ENCODE data around the gene NDUFAF2.

The NDUFAF2 gene

GRCh38 chr5:61081741-61082140 is 136.7 kb downstream of the NDUFAF2 start:
- no peak overlapping the region for H2AFZ ChIP-seq (ENCODE audit: low read depth)
- no peaks in the 10 kb centered on the region; the same call in 1 of the 2 replicates for H3K36me3 ChIP-seq (ENCODE audit: insufficient read depth)
- H3K9ac ChIP-seq, result no peak overlapping the region
- H3K27me3 ChIP-seq (ENCODE audit: insufficient read depth, low read depth), result no peaks in the 10 kb centered on the region
- no peak overlapping the region for H3K4me3 ChIP-seq (IDR thresholded peaks at IDR 0.05; ENCODE audit: insufficient read depth, low read depth, low read length)
- H3K79me2 ChIP-seq (ENCODE audit: insufficient read depth, low read depth), result no peaks in the 10 kb centered on the region
- H4K20me1 ChIP-seq (ENCODE audit: insufficient read depth), result no peaks in the 10 kb centered on the region; the same call in 1 of the 2 replicates
- no peak overlapping the region for H3K27ac ChIP-seq
- no peak overlapping the region for H3K4me2 ChIP-seq
- H3K4me1 ChIP-seq (ENCODE audit: low read depth, poor library complexity, severe bottlenecking), result no peaks in the 10 kb centered on the region
- TF ChIP-seq, protein P1, sequence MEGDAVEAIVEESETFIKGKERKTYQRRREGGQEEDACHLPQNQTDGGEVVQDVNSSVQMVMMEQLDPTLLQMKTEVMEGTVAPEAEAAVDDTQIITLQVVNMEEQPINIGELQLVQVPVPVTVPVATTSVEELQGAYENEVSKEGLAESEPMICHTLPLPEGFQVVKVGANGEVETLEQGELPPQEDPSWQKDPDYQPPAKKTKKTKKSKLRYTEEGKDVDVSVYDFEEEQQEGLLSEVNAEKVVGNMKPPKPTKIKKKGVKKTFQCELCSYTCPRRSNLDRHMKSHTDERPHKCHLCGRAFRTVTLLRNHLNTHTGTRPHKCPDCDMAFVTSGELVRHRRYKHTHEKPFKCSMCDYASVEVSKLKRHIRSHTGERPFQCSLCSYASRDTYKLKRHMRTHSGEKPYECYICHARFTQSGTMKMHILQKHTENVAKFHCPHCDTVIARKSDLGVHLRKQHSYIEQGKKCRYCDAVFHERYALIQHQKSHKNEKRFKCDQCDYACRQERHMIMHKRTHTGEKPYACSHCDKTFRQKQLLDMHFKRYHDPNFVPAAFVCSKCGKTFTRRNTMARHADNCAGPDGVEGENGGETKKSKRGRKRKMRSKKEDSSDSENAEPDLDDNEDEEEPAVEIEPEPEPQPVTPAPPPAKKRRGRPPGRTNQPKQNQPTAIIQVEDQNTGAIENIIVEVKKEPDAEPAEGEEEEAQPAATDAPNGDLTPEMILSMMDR (conservative IDR thresholded peaks at IDR 0.05; ENCODE audit: low read depth, low read length), result no peak

DNA sequence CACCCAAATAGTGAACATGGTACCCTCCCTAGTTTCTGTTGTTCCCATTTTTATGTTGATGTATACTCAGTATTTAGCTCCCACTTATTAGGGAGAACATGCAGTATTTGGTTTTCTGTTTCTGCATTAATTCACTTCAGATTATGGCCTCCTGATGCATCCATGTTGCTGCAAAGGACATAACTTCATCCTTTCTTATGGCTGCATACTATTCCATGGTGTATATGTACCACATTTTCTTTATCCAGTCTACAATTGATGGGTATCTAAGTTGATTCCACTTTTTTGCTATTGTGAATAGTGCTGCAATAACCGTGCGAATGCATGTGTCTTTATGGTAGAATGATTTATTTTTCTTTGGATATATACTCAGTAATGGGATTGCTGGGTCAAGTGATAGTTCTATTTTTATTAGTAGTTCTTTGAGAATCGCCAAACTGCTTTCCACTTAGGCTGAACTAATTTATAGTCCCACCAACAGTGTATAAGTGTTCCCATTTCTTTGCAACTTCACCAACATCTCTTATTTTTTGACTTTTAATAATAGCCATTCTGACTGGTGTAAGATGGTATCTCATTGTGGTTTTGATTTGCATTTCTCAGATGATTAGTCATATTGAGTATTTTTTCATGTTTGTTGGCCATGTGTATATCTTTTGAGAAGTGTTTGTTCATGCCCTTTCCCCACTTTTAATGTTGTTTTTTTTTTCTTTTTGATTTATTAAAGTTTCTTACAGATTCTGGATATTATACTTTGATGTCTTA is 137.7 kb downstream of the NDUFAF2 start:
- Histone ChIP-seq H3K36me3 (ENCODE audit: insufficient read depth) (no peaks in the 10 kb centered on the region; the same call in 1 of the 2 replicates), H3K4me3 (IDR thresholded peaks at IDR 0.05; ENCODE audit: insufficient read depth, low read depth, low read length) (no peak overlapping the region), H3K27ac (no peak overlapping the region), H4K20me1 (ENCODE audit: insufficient read depth) (no peaks in the 10 kb centered on the region; the same call in 1 of the 2 replicates), H3K27me3 (ENCODE audit: insufficient read depth, low read depth) (no peaks in the 10 kb centered on the region), H3K9ac (no peak overlapping the region), H2AFZ (ENCODE audit: low read depth) (no peak overlapping the region), H3K4me1 (ENCODE audit: low read depth, poor library complexity, severe bottlenecking) (no peaks in the 10 kb centered on the region), H3K79me2 (ENCODE audit: insufficient read depth, low read depth) (no peaks in the 10 kb centered on the region), H3K4me2 (no peak overlapping the region)
- TF ChIP-seq, protein P1 (conservative IDR thresholded peaks at IDR 0.05; ENCODE audit: low read depth, low read length), result no peak

GRCh38 chr5:61084658-61085057 is 139.7 kb downstream of the NDUFAF2 start:
- TF ChIP-seq, protein P1 (conservative IDR thresholded peaks at IDR 0.05; ENCODE audit: low read depth, low read length), result no peak
- H3K27ac ChIP-seq, result no peak overlapping the region
- no peak overlapping the region for H2AFZ ChIP-seq (ENCODE audit: low read depth)
- no peak overlapping the region for H3K9ac ChIP-seq
- no peak overlapping the region for H3K4me2 ChIP-seq
- no peaks in the 10 kb centered on the region for H3K79me2 ChIP-seq (ENCODE audit: insufficient read depth, low read depth)
- no peaks in the 10 kb centered on the region for H3K27me3 ChIP-seq (ENCODE audit: insufficient read depth, low read depth)
- no peaks in the 10 kb centered on the region; the same call in 1 of the 2 replicates for H3K36me3 ChIP-seq (ENCODE audit: insufficient read depth)
- H3K4me1 ChIP-seq (ENCODE audit: low read depth, poor library complexity, severe bottlenecking), result no peaks in the 10 kb centered on the region
- no peak overlapping the region for H3K4me3 ChIP-seq (IDR thresholded peaks at IDR 0.05; ENCODE audit: insufficient read depth, low read depth, low read length)
- H4K20me1 ChIP-seq (ENCODE audit: insufficient read depth), result no peaks in the 10 kb centered on the region; the same call in 1 of the 2 replicates

DNA sequence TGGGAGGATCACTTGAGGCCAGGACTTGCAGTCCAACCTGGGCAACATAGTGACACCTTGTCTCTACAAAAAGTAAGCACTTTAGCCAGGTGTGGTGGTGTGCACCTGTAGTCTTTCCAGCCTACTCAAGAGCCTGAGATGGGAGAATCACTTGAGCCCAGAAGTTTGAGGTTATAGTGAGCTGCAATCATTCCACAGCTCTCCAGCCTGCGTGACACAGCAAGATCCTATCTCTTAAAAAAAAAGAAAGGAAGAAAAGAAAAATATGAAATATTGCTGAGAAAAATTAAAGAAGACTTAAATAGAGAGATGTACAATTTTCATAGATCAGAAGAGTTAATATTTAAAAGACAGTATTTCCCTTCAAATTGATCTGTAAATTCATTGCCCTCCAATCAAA is 140.9 kb downstream of the NDUFAF2 start:
- Histone ChIP-seq H3K4me1 (ENCODE audit: low read depth, poor library complexity, severe bottlenecking) (no peaks in the 10 kb centered on the region), H3K27me3 (ENCODE audit: insufficient read depth, low read depth) (no peaks in the 10 kb centered on the region), H3K27ac (no peak overlapping the region), H3K4me3 (IDR thresholded peaks at IDR 0.05; ENCODE audit: insufficient read depth, low read depth, low read length) (no peak overlapping the region), H3K4me2 (no peak overlapping the region), H3K9ac (no peak overlapping the region), H4K20me1 (ENCODE audit: insufficient read depth) (no peaks in the 10 kb centered on the region; the same call in 1 of the 2 replicates), H3K79me2 (ENCODE audit: insufficient read depth, low read depth) (no peaks in the 10 kb centered on the region), H2AFZ (ENCODE audit: low read depth) (no peak overlapping the region), H3K36me3 (ENCODE audit: insufficient read depth) (no peaks in the 10 kb centered on the region; the same call in 1 of the 2 replicates)
- TF ChIP-seq, protein P1 (conservative IDR thresholded peaks at IDR 0.05; ENCODE audit: low read depth, low read length), result no peak
